Measurements from ENCODE around the gene RPAP3. TPM values are rescaled to one million over a fixed set of nuclear protein-coding genes. Genes with fewer than 3 reads are reported as not detected.

Gene RPAP3
- total and polyA plus RNA-seq, 4 donors, result 5.5 to 8.1 (median 8.0) TPM

GRCh38 chr12:47736216-47736615 is 30.4 kb upstream of the RPAP3 start (continued):
- no peak for TF ChIP-seq ZBTB33 (IDR thresholded peaks at IDR 0.05)
- no peak for TF ChIP-seq EGR1 (IDR thresholded peaks at IDR 0.05; ENCODE audit: low read depth in 2 of 2)
- no peak for TF ChIP-seq YY1 (IDR thresholded peaks at IDR 0.05)
- no peak for TF ChIP-seq TAF1 (conservative IDR thresholded peaks at IDR 0.05)
- no peak for TF ChIP-seq SP1 (IDR thresholded peaks at IDR 0.05)
- no peak for TF ChIP-seq HNF4A (conservative IDR thresholded peaks at IDR 0.05)
- no peak for TF ChIP-seq GABPA (IDR thresholded peaks at IDR 0.05 in 1 of 2, conservative IDR thresholded peaks at IDR 0.05 in 1 of 2)
- no peak for TF ChIP-seq HNF4G (IDR thresholded peaks at IDR 0.05)

GRCh38 chr12:47735649-47736048 is 29.8 kb upstream of the RPAP3 start:
- Histone ChIP-seq H3K9me3 (ENCODE audit: control insufficient read depth in 4 of 4, low read length in 3 of 4) (no peaks in the 10 kb centered on the region), H3K4me3 (ENCODE audit: low read depth in 1 of 3, low read length in 3 of 3) (no peak overlapping the region), H3K36me3 (ENCODE audit: control insufficient read depth in 4 of 4, insufficient read depth in 3 of 4, low read depth in 1 of 4, low read length in 3 of 4) (no peaks in the 10 kb centered on the region), H3K27me3 (ENCODE audit: control insufficient read depth in 4 of 4, insufficient read depth in 4 of 4, low read length in 3 of 4) (no peaks in the 10 kb centered on the region), H3K4me1 (ENCODE audit: control insufficient read depth in 4 of 4, insufficient read depth in 4 of 4, low read length in 3 of 4) (peaks cover 10 to 12% (median 11%) of the 10 kb centered on the region in 4 donors), H3K27ac (ENCODE audit: low read depth in 1 of 2, low read length in 2 of 2) (no peak overlapping the region), H3K9ac (ENCODE audit: low read depth in 1 of 2, low read length in 2 of 2) (no peak overlapping the region)
- no peak for DNase-seq (ENCODE audit: low spot score)
- TF ChIP-seq HNF4G (IDR thresholded peaks at IDR 0.05) (no peak), YY1 (IDR thresholded peaks at IDR 0.05) (no peak), RAD21 (IDR thresholded peaks at IDR 0.05) (no peak), MAX (IDR thresholded peaks at IDR 0.05) (no peak), ZBTB33 (IDR thresholded peaks at IDR 0.05) (no peak), EGR1 (IDR thresholded peaks at IDR 0.05; ENCODE audit: low read depth in 2 of 2) (no peak), GABPA (IDR thresholded peaks at IDR 0.05 in 1 of 2, conservative IDR thresholded peaks at IDR 0.05 in 1 of 2) (no peak), NR2F2 (IDR thresholded peaks at IDR 0.05) (no peak), TAF1 (conservative IDR thresholded peaks at IDR 0.05) (no peak), FOXA1 (IDR thresholded peaks at IDR 0.05) (no peak), RXRA (IDR thresholded peaks at IDR 0.05) (no peak), REST (IDR thresholded peaks at IDR 0.05) (no peak), HNF4A (conservative IDR thresholded peaks at IDR 0.05) (no peak), SP1 (IDR thresholded peaks at IDR 0.05) (no peak), JUND (IDR thresholded peaks at IDR 0.05) (no peak), ATF3 (IDR thresholded peaks at IDR 0.05) (no peak), FOXA2 (IDR thresholded peaks at IDR 0.05) (no peak)
- WGBS, result 93% methylated on average over 11 of the region's 11 CpGs
